Astrocyte of the cerebellum (primary cell): ENCODE measurements around the gene CCDC70.
"Not testable (repeated sequence)": the region's sequence is repeated elsewhere in the genome, so short reads cannot be mapped to it uniquely, and the experiment has no call there.

Experiments
- DNase-seq: peaks from one replicate; pipeline ENCODE4 v3.0.0-alpha.2; 2011; ENCODE audit warnings: low read depth
- H3K4me3 ChIP-seq: 2 replicates; pipeline ENCODE4 v1.5.1; 2011; ENCODE audit warnings: mild to moderate bottlenecking, low read depth, low read length, moderate library complexity
- CTCF ChIP-seq: IDR thresholded peaks from 2 replicates; pipeline ENCODE4 v1.5.1; 2012; ENCODE audit warnings: low read length, low read depth, moderate library complexity, mild to moderate bottlenecking; ENCODE audit errors: missing control alignments
- in situ Hi-C: cut with HindIII; loops from 2 replicates; pipeline ENCODE4 v1.10.0; 2017; ENCODE audit warnings: low sequenced_read_pairs

CCDC70 gene

GRCh38 chr13:51895906-51896888 is 34.4 kb downstream of the CCDC70 start:
- in situ Hi-C loops: loop anchor here (25.0 kb wide), 1 partner anchor 216 kb away; no protein-coding TSS in a partner anchor
- no peak overlapping the region for H3K4me3 ChIP-seq
- TF ChIP-seq CTCF: peak; percentile 87
- DNase-seq: peak; percentile 18

- H3K4me3 ChIP-seq: no peak overlapping the region
- no peak for TF ChIP-seq CTCF
- in situ Hi-C loops: no loop called here
- DNase-seq: no peak
These were observed 38.7 kb downstream of the CCDC70 start for GRCh38 chr13:51900471-51900870.

- in situ Hi-C loops: no loop called here
- DNase-seq: no peak
- TF ChIP-seq CTCF: no peak
- H3K4me3 ChIP-seq: no peak overlapping the region
These were observed 41.0 kb downstream of the CCDC70 start for GRCh38 chr13:51902776-51903175.

GRCh38 chr13:51905787-51906186 is 44.0 kb downstream of the CCDC70 start:
- TF ChIP-seq CTCF: no peak
- H3K4me3 ChIP-seq: no peak overlapping the region
- DNase-seq: no peak
- in situ Hi-C loops: no loop called here

- in situ Hi-C loops: no loop called here
- no peak for DNase-seq
- TF ChIP-seq CTCF: no peak
- H3K4me3 ChIP-seq: no peak overlapping the region
These were observed 44.8 kb downstream of the CCDC70 start for GRCh38 chr13:51906581-51906980.

GRCh38 chr13:51907040-51907732 is 45.4 kb downstream of the CCDC70 start:
- no peak overlapping the region for H3K4me3 ChIP-seq
- in situ Hi-C loops: no loop called here
- no peak for TF ChIP-seq CTCF
- no peak for DNase-seq

GRCh38 chr13:51909265-51909664 is 47.5 kb downstream of the CCDC70 start:
- DNase-seq, H3K4me3 ChIP-seq, in situ Hi-C loops: not testable (repeated sequence)
